ENCODE results near the gene LEMD2. TPM values are rescaled to one million over a fixed set of nuclear protein-coding genes. Genes with fewer than 3 reads are reported as not detected.

Gene LEMD2
- total RNA-seq, 2 donors from 2014 or later, result 64.2 to 80.2 TPM

DNA sequence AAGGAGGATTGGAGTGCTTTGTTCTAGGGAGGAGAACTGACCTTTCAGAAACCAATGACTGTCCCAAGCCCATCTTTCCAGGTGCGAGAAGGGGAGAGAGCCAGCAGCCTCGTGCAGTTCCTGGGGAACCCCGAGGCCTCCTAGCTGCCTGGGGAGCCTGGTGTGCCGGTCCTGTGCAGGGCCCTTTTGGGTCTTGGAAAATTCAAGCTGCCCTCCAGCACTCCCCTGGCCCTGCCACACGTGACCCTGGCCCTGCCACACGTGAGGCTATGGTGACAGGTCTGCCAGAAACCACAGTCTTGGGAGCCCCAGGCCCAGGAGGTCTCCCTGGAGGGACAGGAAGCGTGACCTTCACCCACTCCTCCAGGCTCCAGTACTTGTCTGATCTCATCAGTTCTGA, 57.9 kb downstream of the LEMD2 start:
- TF ChIP-seq POLR2AphosphoS5 (IDR thresholded peaks at IDR 0.05) (no peak), POLR2A (IDR thresholded peaks at IDR 0.05) (no peak)
- TF ChIP-seq, protein P1, sequence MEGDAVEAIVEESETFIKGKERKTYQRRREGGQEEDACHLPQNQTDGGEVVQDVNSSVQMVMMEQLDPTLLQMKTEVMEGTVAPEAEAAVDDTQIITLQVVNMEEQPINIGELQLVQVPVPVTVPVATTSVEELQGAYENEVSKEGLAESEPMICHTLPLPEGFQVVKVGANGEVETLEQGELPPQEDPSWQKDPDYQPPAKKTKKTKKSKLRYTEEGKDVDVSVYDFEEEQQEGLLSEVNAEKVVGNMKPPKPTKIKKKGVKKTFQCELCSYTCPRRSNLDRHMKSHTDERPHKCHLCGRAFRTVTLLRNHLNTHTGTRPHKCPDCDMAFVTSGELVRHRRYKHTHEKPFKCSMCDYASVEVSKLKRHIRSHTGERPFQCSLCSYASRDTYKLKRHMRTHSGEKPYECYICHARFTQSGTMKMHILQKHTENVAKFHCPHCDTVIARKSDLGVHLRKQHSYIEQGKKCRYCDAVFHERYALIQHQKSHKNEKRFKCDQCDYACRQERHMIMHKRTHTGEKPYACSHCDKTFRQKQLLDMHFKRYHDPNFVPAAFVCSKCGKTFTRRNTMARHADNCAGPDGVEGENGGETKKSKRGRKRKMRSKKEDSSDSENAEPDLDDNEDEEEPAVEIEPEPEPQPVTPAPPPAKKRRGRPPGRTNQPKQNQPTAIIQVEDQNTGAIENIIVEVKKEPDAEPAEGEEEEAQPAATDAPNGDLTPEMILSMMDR (IDR thresholded peaks at IDR 0.05), result no peak
- no peaks in the 10 kb centered on the region for H3K27me3 ChIP-seq (replicated peaks; ENCODE audit: insufficient read depth)
- no peak overlapping the region for H3K4me3 ChIP-seq
- no peaks in the 10 kb centered on the region for H3K9me3 ChIP-seq
- DNase-seq (ENCODE audit: low spot score), result no peak
- WGBS, result 62% methylated on average over 7 of the region's 7 CpGs
- no peaks in the 10 kb centered on the region for H3K36me3 ChIP-seq
- H3K27ac ChIP-seq, result peak overlapping the region; percentile 79 to 95
- intact Hi-C loops (cut with DNase I), result no loop called here
- peaks cover 22% of the 10 kb centered on the region for H3K4me1 ChIP-seq (replicated peaks)

DNA sequence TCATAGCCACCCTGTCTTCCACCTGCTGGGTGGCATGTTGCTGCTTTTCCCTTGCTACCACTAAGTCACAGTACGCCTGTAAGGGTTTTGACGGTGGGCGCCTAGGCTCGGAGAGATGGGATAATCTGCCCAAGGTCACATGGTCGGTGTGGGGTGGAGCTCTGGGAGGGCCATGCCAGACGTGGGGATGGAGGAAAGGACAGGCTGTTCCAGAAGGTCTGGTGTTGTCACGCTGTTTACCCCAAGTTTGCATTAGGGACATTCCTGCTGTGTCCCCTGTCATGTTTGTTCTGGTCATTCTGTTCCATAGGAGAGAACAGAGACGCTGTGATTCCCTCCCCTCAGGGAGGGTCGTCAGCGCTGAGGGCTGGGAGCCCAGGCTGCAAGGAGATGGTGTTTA, 58.3 kb downstream of the LEMD2 start:
- intact Hi-C loops (cut with DNase I), result no loop called here
- Histone ChIP-seq H3K4me3 (no peak overlapping the region), H3K27me3 (replicated peaks; ENCODE audit: insufficient read depth) (no peaks in the 10 kb centered on the region), H3K27ac (peak overlapping the region; percentile 79 to 95), H3K4me1 (replicated peaks) (peaks cover 22% of the 10 kb centered on the region), H3K9me3 (no peaks in the 10 kb centered on the region), H3K36me3 (no peaks in the 10 kb centered on the region)
- 58% methylated on average over 10 of the region's 10 CpGs for WGBS
- peak; percentile 44 for TF ChIP-seq POLR2AphosphoS5 (IDR thresholded peaks at IDR 0.05)
- TF ChIP-seq, protein P1 (IDR thresholded peaks at IDR 0.05), result no peak
- DNase-seq (ENCODE audit: low spot score), result no peak

DNA sequence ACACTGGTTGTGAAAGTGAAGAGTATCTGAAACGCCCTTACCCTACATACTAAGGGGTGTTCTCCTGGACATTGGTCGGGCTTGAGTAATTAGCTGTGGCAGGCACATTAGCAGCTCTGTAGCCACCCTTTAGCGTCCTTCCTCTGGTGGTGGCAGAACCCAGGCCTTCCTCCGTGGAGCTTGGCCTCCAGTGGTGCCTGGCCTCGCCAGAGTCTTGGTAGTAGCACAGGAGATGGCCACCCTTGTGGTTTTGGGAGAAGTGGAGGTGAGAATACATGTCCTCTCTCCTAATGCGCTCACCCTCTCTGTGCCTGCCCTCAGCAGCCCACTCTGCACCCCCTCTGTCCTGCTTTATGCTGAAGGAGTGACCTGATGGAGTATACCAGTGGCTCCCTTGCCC, 59.9 kb downstream of the LEMD2 start:
- H3K27me3 ChIP-seq (replicated peaks; ENCODE audit: insufficient read depth), result no peaks in the 10 kb centered on the region
- H3K36me3 ChIP-seq, result no peaks in the 10 kb centered on the region
- no peak for DNase-seq (ENCODE audit: low spot score)
- TF ChIP-seq POLR2A (IDR thresholded peaks at IDR 0.05) (no peak), POLR2AphosphoS5 (IDR thresholded peaks at IDR 0.05) (no peak)
- TF ChIP-seq, protein P1 (IDR thresholded peaks at IDR 0.05), result no peak
- H3K9me3 ChIP-seq, result no peaks in the 10 kb centered on the region
- WGBS, result 92% methylated on average over 6 of the region's 6 CpGs
- H3K4me3 ChIP-seq, result no peak overlapping the region
- peaks cover 22% of the 10 kb centered on the region for H3K4me1 ChIP-seq (replicated peaks)
- intact Hi-C loops (cut with DNase I), result no loop called here
- H3K27ac ChIP-seq, result no peak overlapping the region

DNA sequence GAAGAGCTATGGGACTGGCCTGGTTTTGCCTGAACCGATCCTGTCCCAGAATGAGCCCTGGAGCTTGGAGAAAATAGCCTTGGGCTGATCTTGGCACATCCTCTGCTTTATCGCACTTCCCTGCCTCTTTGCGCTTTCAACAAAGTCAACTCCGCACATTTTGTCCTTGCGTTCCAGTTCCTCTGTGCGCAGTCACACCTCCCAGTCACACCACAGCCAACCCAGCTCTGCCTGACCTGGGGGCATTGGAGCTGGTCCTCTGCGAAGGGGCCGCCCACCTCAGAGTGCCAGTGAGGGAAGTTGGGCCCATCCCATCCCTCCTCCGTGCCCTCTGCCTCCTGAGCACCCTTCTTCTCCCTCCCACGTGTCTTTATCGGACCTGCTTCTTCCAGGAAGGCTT, 60.5 kb downstream of the LEMD2 start:
- TF ChIP-seq, protein P1 (IDR thresholded peaks at IDR 0.05), result no peak
- TF ChIP-seq POLR2A (IDR thresholded peaks at IDR 0.05), result no peak
- TF ChIP-seq POLR2AphosphoS5 (IDR thresholded peaks at IDR 0.05), result no peak
- no peaks in the 10 kb centered on the region for H3K9me3 ChIP-seq
- no peak overlapping the region for H3K4me3 ChIP-seq
- no peak for DNase-seq (ENCODE audit: low spot score)
- peaks cover 22% of the 10 kb centered on the region for H3K4me1 ChIP-seq (replicated peaks)
- H3K36me3 ChIP-seq, result no peaks in the 10 kb centered on the region
- WGBS, result 95% methylated on average over 11 of the region's 11 CpGs
- H3K27me3 ChIP-seq (replicated peaks; ENCODE audit: insufficient read depth), result no peaks in the 10 kb centered on the region
- intact Hi-C loops (cut with DNase I), result no loop called here
- H3K27ac ChIP-seq, result peak overlapping the region in 1 of 2 donors; percentile 16

DNA sequence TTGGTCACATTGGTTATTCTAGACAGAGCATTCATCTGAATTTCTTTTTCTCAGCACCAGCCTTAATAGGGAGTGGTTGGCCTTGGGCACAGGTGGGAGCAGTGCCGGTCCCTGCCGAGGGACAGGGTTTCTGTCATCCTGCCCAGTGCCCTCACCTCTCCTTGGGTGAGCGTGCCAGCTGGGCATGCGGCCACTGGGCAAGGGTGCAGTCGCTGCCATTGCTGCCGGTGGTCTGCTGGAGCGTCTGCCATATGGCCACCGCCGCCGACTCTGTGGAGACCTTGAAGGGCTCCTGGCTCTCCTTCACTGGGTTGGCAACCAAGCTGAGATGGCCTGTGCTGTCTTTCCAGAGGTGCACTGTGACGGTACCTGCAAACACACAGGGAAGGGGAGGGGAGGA, 61.0 kb downstream of the LEMD2 start:
- intact Hi-C loops (cut with DNase I), result no loop called here
- no peak for DNase-seq (ENCODE audit: low spot score)
- TF ChIP-seq POLR2AphosphoS5 (IDR thresholded peaks at IDR 0.05), result no peak
- TF ChIP-seq, protein P1 (IDR thresholded peaks at IDR 0.05), result no peak
- no peak for TF ChIP-seq POLR2A (IDR thresholded peaks at IDR 0.05)
- peaks cover 22% of the 10 kb centered on the region for H3K4me1 ChIP-seq (replicated peaks)
- peak overlapping the region in 1 of 2 donors; percentile 16 for H3K27ac ChIP-seq
- WGBS, result 87% methylated on average over 11 of the region's 11 CpGs
- H3K9me3 ChIP-seq, result no peaks in the 10 kb centered on the region
- no peaks in the 10 kb centered on the region for H3K27me3 ChIP-seq (replicated peaks; ENCODE audit: insufficient read depth)
- H3K4me3 ChIP-seq, result no peak overlapping the region
- H3K36me3 ChIP-seq, result no peaks in the 10 kb centered on the region
